Measurements from ENCODE around the gene GLYATL1B. TPM values are rescaled to one million over a fixed set of nuclear protein-coding genes. Genes with fewer than 3 reads are reported as not detected.

GLYATL1B gene
- not detected in 5 replicates for total RNA-seq (2022; extraction: Qiagen RNA extraction; ENCODE audit: low read depth)

GRCh38 chr11:59086007-59086406 is at the start of gene GLYATL1B:
TSS of gene GLYATL1B (plus strand) at chr11:59086307. CDS start at chr11:59086307, 0 bp downstream.

GRCh38 chr11:59106363-59107336 is 20.5 kb downstream of the GLYATL1B start, which contains the start of gene FAM111B:
TSS of gene FAM111B (plus strand) at chr11:59107237. CDS start at chr11:59109626, 2,389 bp downstream.

GRCh38 chr11:59142530-59143507 is 56.7 kb downstream of the GLYATL1B start, which contains the start of gene FAM111A:
TSS of gene FAM111A (plus strand) at chr11:59142856. CDS start at chr11:59148873, 6,017 bp downstream.

Other genes with a start within 250 kb of the GLYATL1B start
- not detected in 5 replicates for gene GLYATL2, start 241.6 kb upstream of the GLYATL1B start, total RNA-seq (2022; extraction: Qiagen RNA extraction; ENCODE audit: low read depth)
- gene GLYATL1, start 146.8 kb upstream of the GLYATL1B start, total RNA-seq (2022; extraction: Qiagen RNA extraction; ENCODE audit: low read depth), result 0.07 TPM in 1 of 5 replicates, not detected in the others
- gene FAM111B, start 20.9 kb downstream of the GLYATL1B start, total RNA-seq (2022; extraction: Qiagen RNA extraction; ENCODE audit: low read depth), result 6.2 to 9.0 TPM (median 7.7 TPM) in 5 replicates
- gene FAM111A, start 56.5 kb downstream of the GLYATL1B start, total RNA-seq (2022; extraction: Qiagen RNA extraction; ENCODE audit: low read depth), result 6.3 to 11.3 TPM (median 8.2 TPM) in 5 replicates
- gene DTX4, start 85.8 kb downstream of the GLYATL1B start, total RNA-seq (2022; extraction: Qiagen RNA extraction; ENCODE audit: low read depth), result 3.9 to 5.3 TPM (median 4.6 TPM) in 5 replicates
- not detected in 5 replicates for gene MPEG1, start 126.6 kb downstream of the GLYATL1B start, total RNA-seq (2022; extraction: Qiagen RNA extraction; ENCODE audit: low read depth)